Measurements from ENCODE around the gene ADAMTS17.

- no peak for TF ChIP-seq EP300 (IDR thresholded peaks at IDR 0.05; ENCODE audit: borderline replicate concordance)
- TF ChIP-seq YY1 (IDR thresholded peaks at IDR 0.05; ENCODE audit: low read depth) = no peak
- TF ChIP-seq MAX (IDR thresholded peaks at IDR 0.05) = no peak
- no peak for TF ChIP-seq REST (IDR thresholded peaks at IDR 0.05; ENCODE audit: low read depth)
- no peak for TF ChIP-seq CEBPB (IDR thresholded peaks at IDR 0.05)
Measured at GRCh38 chr15:100050877-100051786, 290.6 kb downstream of the ADAMTS17 start.

Measured in Ishikawa (cell line).